ENCODE results near the gene TOR4A.

The TOR4A gene

DNA sequence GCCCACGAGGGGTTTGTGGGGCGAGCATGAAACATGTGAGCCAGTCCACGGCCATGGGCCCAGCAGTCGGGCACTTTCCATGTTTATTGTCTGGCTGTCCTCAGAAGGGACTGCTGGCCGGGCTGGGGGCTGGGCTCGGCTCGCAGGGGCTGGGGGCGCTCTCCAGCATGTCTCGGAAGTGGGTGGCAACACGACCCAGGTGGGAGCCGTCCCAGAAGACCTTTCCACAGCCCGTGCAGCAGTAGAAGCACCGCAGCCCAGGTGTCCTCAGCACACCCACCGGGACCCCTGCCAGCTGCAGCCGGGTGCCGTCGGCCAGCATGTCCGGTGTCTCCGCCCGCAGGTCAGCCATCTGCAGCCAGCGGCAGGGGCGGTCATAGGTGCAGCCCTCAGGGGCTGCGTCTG is 29.3 kb downstream of the TOR4A start:
- no peak for DNase-seq (ENCODE audit: low read depth)

DNA sequence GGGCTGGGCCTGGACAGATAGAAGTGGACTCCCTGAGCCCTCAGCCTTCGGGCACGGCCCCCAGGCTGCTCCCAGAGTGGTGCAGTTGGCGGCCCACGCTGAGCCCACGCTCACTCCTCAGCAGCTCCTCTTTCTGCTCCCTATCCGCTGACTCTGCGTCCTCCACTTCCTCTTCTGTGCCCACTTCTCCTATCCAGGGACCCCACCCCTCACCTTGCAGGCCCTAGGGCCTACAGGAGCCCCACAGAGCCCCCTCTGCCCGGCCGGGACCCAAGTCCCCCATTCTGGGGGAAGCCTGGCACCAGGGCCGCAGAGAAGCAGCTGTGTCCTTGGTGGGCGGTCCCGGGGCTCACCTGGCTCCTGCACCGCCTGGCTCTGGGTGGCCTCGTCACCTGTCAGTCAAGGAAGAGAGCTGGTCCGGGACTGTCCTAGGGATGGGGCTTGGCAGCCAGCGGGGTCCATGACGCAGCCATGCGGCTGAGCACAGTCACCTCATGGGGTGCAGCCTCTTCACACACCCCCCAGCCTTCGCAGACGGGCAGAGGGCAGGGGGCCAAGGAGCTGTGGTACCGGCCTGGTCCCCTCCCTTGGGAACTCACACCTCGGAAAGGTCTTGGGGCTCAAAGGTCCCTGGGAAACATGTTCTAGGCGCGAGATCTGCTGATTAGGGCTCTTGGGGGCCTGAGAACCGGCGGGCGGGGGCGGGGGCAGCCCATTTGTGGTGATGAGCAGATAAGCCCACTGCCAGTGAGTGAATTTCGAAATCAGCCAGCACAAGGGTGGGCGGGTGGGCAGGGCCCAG is 29.9 kb downstream of the TOR4A start:
- no peak for DNase-seq (ENCODE audit: low read depth)

DNA sequence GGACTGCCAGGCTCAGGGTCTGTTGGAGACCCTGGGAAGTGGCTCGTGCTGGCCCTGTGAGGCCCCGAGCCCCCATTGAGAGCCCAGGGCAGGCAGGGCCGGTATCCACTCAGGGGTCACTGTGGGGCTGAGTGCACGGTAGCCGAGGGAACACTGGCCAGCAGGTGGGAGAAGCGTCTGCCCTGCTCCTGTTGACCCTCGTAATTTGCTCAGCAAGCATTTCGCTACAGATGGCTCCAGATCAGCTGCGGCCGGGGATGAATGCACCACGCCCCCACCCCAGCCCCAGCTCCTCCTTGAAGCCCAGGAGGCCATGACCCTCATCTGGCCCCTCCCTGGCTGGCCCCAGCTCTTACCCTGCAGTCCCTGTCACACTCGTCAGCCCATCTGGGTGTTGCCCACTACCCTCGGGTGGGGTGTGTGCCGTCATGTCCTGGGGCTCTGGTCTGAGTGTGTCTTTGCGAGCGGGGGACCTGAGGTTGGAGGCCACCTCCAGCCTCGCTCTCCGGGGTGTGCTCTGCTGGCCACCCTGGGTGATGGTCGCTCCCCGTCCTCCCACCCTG is 30.6 kb downstream of the TOR4A start:
- no peak for DNase-seq (ENCODE audit: low read depth)

DNA sequence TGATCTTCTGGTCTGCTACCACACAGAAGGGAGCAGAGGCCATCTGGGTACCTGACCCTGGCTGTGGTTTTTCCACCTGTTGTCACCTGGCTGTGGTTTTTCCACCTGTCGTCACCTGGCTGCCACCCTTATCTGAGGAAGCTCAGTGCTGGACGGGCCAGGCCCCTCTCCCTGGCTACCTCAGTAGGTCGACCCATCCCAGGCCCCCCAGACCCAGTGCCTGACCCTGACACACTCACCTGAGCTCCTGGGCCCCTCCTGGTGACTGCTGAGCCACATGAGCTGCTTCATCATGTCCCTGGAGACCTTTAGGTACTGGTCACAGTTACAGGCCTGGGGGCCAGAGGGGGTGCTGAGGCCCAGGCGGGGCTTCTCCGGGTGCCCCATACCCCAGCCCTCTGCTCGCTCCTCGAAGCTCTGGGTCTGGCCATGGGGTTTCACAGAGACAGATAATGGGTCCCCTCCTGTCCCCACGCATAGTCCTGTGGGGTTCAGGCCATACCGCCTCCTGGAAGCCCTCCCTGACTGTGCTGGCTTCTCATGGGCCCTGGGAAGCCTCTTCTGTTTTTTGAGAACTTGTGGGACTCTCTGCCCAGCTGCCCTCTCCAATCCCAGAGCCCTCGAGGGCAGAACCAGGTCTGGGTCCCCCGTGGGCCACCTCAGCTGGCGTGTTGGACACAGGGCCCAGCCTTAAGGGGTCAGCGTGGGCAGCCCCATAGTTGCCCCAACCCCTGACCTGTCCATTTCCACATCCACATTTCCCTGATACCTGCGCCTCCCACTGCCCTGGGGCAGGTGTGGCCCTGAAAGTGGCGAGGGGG is 32.1 kb downstream of the TOR4A start:
- no peak for DNase-seq (ENCODE audit: low read depth)

DNA sequence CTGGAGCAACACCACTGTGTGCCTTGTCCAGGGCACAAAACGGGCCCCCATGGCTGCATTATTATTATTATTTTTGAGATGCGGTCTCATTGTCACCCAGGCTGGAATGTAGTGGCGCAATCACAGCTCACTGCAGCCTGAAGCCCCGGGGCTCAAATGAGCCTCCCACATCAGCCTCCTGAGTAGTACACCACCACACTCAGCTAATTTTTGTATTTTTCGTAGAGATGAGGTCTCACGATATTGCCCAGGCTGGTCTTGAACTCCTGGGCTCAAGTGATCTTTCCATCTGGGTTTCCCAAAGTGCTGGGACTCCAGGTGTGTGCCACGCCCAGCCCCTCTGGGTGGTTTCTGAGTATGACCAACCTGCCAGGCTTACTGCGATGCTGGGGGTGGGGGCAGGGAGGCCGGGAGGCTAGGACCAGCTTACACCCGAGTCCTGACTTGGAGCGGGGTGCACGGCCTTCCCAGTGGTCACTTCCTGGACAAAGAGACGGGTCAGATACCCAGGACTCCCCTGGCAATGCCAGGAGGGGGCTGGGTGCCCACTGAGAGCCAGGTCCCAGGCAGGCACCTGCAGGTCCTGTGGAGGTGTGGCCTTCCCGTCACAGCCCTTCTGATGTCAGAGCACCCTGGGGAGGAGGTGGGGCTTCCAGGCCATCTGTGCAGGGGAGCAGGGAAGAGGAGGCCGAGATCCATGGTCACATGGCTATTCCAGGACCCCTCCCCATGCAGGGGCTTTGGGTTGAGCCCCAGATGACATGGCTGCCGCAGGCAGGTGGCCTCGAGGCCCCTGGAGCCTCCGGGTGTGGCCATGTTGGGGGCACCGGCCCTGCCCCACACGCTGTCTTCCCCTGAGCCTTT is 32.9 kb downstream of the TOR4A start:
- DNase-seq (ENCODE audit: low read depth): no peak

DNA sequence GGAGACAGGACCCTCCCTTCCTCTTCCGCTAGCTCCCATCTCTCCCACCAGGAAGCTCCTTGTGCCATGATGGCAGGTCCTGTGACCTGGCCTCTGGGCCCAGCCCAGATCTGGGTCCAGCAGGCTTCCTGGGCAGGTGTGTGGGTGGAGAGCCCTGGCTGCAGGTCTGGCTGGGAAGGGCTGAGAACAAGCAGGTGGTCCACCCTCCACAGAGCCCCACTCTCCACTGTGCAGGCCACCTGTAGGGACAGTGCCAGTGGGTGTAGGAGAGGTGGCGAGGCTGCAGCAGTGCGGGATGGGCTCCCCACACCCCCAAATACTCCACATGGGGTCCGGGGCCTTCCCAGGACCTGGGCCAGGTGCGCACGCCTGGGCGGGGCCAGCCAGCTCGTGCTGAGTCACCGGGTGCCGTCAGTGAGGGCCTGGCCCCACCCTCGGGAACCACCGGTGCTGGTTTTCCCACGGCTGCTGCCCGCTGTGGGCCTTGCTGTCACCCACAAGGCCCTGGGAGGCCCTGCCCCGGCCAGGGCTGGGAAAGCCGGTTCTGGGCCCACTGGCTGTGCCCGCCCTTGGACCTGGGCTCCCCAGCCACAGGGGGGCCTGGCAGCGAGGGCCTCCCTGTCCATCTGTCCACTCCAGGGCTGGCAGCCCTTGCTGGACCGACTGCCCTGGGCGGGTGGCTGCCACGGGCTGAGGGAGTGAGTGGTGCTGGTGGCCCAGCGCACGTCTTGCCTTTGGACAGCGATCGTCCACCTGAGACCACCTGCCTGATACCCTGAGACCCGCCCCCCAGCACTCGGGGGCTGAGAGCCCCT is 33.9 kb downstream of the TOR4A start:
- no peak for DNase-seq (ENCODE audit: low read depth)

DNA sequence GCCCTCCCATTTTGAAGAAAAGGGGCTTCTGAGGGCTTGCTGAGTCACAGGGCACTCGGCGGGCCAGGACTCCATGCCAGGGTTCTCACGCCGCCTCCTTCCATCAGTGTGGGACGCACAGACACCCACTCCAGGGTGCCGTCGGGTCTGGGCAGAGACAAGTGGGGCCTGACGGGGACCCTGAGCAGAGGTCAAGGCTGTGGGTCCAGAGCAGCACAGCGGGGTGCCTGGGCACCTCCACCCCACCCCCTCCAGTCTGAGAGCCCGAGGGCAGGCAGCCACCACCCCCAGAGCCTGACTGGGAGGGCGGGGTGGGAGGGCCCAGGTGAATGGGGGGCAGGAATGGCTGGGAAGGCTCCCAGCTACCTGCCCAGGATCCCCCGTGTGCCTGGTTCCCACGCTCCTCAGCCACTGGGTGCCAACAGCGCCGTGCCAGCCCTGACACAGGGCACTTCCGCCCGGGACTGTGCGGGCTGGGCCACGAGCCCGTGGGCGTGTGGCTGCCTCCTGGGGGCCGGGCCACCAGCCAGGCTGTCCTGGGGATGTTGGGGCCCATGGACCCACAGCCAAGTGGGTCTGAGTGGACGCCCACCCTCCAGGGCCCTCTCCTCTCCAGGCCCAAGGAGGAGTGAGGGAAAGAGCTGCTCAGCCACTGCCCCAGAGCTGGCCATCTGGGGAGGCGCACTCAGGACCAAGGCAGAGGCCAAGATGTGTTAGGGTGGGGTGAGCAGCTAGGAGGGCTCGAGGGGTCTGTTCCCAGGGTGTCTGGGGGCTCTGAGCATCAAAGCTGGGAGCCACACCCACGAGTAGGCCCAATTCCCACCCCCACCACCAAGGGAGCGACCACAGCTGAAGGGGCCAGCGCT is 34.7 kb downstream of the TOR4A start:
- DNase-seq (ENCODE audit: low read depth): no peak

DNA sequence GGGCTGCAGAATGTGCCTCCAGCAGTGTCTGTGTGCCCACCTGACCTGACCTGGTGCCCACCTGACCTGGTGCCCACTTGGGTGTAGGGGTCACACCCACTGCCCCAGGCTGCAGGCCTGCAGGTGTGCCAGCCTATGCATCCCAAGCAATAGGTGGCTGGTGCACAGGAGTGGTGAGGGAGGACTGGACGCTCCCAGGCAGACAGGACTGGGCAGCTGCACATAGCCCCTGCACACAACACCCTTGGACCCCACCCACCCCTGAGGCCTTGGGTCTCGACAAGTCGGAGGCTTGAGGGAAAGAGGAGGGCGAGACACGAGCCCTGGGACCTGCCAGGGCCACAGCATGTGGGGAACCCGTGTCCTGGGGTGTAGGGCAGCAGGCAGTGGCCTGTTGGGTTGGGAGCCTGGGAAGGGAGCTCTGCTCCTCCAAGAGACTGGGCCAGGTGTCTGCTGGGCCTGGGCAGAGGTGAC is 35.4 kb downstream of the TOR4A start:
- DNase-seq (ENCODE audit: low read depth): no peak

DNA sequence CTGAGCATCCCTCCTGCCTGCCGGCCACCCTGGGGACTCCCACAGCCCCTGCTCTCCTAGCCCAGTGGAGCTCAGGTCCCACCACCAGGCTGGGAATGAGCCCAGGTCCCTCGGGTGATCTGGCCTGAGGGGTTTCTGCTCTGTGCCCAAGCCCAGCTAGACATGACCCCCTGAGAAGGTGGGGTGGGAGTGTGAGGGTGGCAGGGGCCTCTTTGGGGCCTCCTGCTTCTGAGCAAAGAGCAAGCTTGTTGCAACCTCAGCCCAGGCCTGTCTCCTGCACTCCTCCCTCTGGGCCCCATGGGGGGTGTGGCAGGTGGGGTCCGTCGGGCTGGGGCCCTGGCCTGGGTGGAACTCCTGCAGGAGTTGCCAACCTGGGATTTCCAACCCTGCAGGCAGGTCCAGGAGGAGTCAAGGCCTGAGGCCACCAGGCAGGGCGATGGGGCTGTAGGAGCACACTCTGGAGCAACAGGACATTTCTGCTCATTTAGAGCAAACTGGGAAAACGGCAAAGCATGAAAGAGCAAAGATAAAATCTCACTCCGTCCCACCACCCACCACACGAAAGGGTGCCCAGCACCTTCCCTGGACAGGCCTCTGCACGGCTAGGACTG is 35.9 kb downstream of the TOR4A start:
- no peak for DNase-seq (ENCODE audit: low read depth)

DNA sequence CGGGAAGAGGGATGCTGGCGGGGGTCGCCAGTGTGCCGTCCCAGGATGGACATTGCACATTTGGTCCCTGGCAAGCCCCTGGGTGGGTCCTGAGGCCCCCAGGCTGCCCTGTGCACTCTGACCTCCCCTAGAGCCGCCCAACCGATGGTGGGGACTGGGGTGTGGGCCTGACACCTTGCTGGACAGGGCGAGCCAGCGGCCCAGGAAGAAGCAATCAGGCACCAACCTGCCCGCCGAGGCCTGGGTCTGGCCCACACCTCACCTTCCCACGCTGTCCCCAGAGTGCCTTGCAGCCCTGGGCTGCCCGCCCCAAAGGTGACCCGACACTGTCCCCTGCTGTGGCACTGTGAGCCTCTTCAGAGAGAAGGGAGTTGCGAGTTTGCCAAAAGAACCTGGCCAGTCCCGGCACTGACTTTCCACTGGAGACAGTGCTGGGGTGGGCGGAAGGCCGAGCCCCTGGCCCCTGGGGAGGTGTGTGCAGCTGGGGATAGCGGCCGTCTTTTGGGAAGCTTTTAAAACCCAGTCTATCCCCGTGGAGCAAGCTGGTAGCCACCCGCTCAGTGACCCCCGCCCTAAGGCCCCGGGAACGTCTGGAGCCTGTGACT is 36.5 kb downstream of the TOR4A start:
- no peak for DNase-seq (ENCODE audit: low read depth)

DNA sequence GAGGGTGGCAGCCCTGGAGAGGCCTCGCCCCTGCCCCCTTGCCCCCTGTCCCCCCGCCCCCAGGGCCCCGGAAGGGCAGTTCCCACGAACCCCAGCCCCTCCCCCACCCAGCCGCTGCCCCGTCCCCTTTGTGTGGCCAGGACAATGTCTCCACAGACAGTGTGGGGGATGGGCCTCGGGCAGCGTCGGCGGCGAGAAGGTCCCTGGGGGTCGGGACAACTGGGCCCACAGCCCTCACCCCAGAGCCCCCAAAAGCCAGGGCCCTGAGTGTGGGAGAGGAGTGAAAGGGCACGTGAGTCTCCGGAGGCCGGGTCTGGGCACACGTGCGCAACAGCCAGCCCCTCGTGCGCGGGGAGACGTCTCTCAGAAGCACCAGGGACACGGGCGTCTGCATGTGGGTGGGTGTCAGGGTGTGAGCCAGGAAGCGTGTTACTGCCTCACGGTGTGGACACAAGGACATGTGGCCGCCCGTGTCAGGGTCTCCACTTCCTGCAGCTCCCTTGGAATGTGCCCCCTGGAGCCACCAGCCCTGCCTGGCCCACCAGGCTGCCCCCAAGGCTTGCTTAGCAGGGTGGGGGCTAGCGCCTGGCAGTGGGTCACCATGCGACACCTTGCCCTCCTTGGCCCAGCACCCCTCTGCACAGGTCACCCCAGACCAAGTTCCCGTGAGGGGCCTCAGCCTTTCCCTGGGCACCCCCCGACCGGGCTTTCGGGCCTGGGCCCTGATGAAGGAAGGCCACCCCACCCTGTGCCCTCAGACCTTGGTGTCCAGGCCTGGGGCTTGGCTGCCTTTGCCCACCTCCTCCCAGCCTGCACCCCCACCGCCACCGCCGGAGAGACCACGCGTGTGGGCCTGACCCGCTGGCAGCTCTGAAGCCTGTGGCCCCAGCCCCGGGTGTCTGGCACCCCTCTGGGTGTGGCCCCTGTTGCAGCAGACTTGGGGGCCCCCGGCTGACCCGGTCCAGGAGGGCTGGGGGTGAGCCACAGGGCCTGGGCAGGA is 37.3 kb downstream of the TOR4A start:
- DNase-seq (ENCODE audit: low read depth): no peak

DNA sequence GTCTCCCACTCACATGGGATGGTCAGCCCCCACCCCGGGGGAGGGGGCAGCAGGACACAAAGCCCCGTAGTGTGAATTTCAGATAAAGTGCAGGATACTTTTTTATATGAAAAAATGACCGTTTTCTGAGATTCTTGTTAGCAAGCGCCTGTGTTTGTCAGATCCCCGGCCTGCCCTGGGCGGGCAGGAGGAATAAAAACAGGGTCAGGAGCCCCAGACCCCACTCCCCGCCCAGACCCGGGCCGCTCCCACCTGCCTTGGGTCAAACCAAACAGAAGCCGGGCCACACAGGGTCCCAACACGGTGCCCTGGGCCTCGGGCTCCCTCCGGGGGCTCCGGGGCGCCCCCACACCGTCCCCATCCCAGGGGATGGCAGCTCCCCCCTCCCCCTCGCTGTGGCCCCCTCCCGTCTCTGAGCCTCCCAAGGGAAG is 38.1 kb downstream of the TOR4A start:
- no peak for DNase-seq (ENCODE audit: low read depth)

DNA sequence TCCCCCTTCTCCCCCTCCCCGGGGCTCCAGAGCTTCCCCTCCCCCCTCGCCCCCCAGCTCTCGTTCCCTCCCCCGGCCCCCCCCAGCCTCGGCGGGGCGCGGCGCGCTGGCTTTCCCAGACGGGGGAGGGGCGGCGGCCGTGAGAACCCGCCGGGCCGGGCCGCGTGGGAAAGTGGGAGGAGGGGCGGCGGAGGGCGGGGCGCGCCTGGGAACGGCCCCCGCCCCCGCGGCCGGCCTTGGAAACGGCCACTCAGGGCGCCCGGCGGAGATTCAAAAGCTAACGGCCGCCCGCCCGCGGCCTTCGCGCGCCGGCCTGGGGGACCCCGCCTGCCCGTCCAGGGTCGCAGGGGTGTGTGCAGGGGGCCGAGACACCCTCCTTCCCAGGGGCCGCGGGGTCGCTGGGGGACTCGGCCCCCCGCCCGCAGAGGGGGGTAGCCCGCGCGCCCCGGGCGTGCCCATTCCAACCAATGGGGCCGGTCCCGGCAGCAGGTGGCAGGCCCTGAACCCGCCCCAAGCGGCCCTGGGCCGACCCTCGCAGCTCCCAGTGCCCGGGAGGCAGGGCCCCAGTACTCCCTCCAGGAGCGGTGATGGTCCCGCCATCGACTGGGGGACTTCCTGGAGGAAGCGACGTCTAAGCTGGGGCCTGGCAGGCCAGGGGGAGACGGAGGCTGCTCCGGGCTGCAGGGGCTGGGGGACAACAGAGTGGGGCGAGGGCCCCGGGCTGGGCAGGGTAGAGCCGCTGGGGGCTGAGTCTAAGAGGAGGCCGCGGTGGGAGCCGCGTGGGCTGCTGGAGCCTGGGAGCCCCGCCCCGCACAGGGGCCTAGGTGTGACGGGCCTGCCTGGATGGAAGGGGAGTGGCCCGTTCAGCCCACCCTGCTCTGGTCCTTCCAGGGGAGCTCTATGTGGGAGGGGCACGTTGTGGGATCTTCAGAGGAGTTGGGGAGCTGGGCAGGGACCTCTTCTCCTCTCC is 38.8 kb downstream of the TOR4A start:
- no peak for DNase-seq (ENCODE audit: low read depth)

DNA sequence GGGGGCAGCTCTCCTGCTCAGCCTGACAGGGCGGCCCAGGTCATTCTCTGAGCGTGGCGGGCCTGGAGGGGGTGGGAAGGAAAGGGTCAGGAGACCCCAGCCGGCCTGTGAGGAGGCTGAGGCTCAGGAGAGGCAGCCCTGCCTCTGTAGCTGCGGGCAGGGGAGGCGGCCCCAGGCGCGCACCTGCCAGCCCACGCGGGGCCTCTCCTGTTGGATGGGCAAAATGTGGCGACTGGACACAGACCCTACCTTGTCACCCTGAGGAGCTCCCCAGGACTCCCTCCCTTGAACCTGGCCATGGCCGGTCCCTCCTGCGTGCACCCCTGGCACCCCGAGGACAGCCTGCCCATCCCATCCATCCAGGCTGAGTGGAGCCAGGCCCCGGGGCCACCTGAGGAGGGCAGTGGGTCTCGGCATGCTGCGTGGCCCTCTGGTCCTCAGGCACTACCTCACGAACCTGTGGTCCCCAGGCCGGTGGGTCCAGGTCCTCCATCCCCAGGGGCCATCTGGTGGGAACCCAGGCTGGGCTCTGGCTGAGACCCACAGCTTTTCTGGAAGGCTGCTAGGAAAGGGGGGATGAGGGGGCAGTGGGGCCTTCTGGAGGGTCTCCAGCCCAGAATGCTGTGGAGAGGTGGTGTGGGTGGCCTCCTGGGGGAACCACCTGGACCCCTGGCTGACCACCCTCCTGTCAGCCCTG is 39.6 kb downstream of the TOR4A start:
- no peak for DNase-seq (ENCODE audit: low read depth)

DNA sequence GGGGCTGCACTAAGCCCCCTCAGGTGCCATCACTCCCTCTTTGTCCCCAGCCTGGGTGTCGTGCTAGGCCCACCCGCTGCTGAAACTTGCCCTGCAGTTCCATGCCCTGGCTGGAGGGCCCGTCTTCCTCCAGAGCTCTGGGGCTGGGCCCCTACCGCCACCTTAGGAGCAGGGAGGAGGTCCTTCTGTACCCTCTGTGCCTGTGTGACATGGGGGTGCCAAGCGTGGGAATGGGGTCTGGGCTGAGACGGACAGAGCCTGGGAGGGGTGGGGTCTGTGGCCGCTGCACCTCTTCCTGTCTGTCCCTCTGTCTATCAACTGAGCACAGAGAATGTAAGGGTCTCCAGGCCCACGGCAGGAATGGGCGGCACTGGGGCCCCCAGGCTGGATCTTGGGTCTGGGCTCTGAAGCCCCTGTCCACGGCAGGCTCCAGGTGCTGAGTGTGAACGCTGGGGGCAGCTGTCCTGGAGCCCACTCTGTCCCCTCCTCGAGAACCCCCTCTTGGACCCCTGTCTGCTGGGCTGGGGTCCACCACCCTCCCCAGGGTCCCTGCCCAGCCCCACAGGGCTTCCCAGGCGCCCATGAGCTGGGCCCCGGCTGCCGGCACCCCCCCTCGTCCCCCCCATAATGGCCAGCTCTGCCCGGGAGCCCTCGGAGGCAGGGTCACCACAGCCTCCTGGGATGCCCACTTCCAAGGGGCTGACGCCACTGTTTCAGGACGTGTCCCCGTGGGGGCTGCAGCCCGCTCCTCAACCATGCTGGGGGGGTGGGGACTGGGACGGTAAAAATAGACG is 40.4 kb downstream of the TOR4A start:
- DNase-seq (ENCODE audit: low read depth): no peak
